ENCODE measurements around the gene NXT1.

NXT1 gene

DNA sequence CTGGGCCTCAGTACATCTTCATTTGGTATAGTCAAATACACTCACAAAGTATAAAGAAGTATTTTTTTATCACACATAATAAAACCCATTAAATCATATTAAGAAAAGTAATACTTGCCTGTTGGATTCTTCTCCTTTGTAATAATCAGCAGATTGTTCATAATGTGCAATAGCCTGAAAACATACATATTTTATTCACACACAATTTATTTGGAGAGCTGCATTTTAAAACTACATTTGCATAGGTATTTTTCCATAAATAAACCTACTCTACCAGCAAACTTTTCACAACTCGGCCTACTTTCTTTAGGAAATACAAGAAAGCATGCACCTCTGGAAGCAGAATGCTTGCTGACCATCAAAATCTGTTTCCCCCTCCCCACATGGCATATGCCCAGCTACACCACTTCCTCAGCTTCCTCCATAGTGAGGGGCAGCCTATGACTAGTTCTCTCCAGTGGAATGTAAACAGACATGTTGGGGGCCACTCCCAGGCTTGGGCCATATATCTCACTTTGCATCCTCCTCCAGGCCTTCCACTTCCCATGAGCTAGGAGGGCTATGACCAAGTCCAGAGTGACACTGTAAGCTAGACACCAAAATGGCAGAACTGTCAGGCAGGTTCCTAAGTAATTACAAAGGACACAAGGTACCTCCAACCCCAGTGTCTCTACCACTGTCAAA lies 39.6 kb downstream of the NXT1 start:
- Histone ChIP-seq H3K4me2 (ENCODE audit: insufficient read depth, low read length) (no peak overlapping the region), H3K36me3 (ENCODE audit: insufficient read depth, low read length) (peaks cover 69% of the 10 kb centered on the region), H3K79me2 (ENCODE audit: insufficient read depth, low read length) (peaks cover 3% of the 10 kb centered on the region; the same call in 1 of the 2 replicates), H3K27me3 (ENCODE audit: insufficient read depth, low read length, poor library complexity) (no peaks in the 10 kb centered on the region), H3K27ac (ENCODE audit: low read length) (no peak overlapping the region), H3K9ac (ENCODE audit: low read depth, low read length) (no peak overlapping the region), H4K20me1 (ENCODE audit: insufficient read depth, low read length) (peaks cover 7% of the 10 kb centered on the region; the same call in 1 of the 2 replicates), H3K4me1 (ENCODE audit: insufficient read depth, low read length) (no peaks in the 10 kb centered on the region), H3K9me3 (ENCODE audit: insufficient read depth, low read length, severe bottlenecking) (no peaks in the 10 kb centered on the region), H3K4me3 (ENCODE audit: low read depth in 1 of 2, low read length in 2 of 2) (no peak overlapping the region), H2AFZ (ENCODE audit: low read depth, low read length) (no peak overlapping the region)
- TF ChIP-seq EZH2 (IDR thresholded peaks at IDR 0.05; ENCODE audit: borderline replicate concordance, low read depth, low read length, severe bottlenecking): no peak
- TF ChIP-seq, protein P1, sequence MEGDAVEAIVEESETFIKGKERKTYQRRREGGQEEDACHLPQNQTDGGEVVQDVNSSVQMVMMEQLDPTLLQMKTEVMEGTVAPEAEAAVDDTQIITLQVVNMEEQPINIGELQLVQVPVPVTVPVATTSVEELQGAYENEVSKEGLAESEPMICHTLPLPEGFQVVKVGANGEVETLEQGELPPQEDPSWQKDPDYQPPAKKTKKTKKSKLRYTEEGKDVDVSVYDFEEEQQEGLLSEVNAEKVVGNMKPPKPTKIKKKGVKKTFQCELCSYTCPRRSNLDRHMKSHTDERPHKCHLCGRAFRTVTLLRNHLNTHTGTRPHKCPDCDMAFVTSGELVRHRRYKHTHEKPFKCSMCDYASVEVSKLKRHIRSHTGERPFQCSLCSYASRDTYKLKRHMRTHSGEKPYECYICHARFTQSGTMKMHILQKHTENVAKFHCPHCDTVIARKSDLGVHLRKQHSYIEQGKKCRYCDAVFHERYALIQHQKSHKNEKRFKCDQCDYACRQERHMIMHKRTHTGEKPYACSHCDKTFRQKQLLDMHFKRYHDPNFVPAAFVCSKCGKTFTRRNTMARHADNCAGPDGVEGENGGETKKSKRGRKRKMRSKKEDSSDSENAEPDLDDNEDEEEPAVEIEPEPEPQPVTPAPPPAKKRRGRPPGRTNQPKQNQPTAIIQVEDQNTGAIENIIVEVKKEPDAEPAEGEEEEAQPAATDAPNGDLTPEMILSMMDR (IDR thresholded peaks at IDR 0.05; ENCODE audit: borderline replicate concordance, extremely low read depth, low read length, poor library complexity, severe bottlenecking): no peak
- DNase-seq (no peak), ATAC-seq (ENCODE audit: insufficient read depth, low read depth) (no peak)

DNA sequence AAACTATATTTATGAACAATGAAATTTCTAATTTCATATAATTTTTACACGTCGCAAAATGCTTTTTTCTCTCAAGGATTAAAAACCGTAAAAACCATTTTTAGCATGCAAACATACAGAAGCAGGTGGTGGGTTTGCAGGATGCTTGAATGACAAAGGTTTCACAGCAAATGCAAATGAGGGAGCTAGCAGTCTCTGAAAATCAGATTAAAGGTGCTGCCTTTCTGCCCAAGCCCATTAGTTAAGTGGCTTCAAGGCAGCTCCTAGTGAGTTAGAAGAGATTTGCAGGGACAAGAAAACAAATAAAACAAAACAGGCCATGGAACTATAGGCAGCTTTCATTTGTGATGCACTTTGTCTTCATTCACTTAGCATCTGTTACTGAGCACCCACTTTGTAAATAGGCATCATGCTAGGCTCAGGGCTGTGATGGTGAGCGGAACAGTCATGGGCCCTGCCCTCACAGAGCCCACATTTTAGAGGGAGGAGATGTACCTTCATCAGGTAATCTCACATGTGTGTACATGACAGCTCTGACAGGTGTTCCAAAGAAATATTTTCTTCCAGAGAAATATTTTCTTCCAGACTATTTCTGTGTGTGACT lies 41.2 kb downstream of the NXT1 start:
- TF ChIP-seq EZH2 (IDR thresholded peaks at IDR 0.05; ENCODE audit: borderline replicate concordance, low read depth, low read length, severe bottlenecking): no peak
- TF ChIP-seq, protein P1 (IDR thresholded peaks at IDR 0.05; ENCODE audit: borderline replicate concordance, extremely low read depth, low read length, poor library complexity, severe bottlenecking): no peak
- no peak for ATAC-seq (ENCODE audit: insufficient read depth, low read depth)
- Histone ChIP-seq H2AFZ (ENCODE audit: low read depth, low read length) (no peak overlapping the region), H3K4me1 (ENCODE audit: insufficient read depth, low read length) (no peaks in the 10 kb centered on the region), H3K4me3 (ENCODE audit: low read depth in 1 of 2, low read length in 2 of 2) (no peak overlapping the region), H4K20me1 (ENCODE audit: insufficient read depth, low read length) (peaks cover 7% of the 10 kb centered on the region; the same call in 1 of the 2 replicates), H3K36me3 (ENCODE audit: insufficient read depth, low read length) (peaks cover 70% of the 10 kb centered on the region), H3K27me3 (ENCODE audit: insufficient read depth, low read length, poor library complexity) (no peaks in the 10 kb centered on the region), H3K9me3 (ENCODE audit: insufficient read depth, low read length, severe bottlenecking) (no peaks in the 10 kb centered on the region), H3K4me2 (ENCODE audit: insufficient read depth, low read length) (no peak overlapping the region), H3K27ac (ENCODE audit: low read length) (no peak overlapping the region), H3K79me2 (ENCODE audit: insufficient read depth, low read length) (no peaks in the 10 kb centered on the region; the same call in 1 of the 2 replicates), H3K9ac (ENCODE audit: low read depth, low read length) (no peak overlapping the region)
- DNase-seq: no peak

DNA sequence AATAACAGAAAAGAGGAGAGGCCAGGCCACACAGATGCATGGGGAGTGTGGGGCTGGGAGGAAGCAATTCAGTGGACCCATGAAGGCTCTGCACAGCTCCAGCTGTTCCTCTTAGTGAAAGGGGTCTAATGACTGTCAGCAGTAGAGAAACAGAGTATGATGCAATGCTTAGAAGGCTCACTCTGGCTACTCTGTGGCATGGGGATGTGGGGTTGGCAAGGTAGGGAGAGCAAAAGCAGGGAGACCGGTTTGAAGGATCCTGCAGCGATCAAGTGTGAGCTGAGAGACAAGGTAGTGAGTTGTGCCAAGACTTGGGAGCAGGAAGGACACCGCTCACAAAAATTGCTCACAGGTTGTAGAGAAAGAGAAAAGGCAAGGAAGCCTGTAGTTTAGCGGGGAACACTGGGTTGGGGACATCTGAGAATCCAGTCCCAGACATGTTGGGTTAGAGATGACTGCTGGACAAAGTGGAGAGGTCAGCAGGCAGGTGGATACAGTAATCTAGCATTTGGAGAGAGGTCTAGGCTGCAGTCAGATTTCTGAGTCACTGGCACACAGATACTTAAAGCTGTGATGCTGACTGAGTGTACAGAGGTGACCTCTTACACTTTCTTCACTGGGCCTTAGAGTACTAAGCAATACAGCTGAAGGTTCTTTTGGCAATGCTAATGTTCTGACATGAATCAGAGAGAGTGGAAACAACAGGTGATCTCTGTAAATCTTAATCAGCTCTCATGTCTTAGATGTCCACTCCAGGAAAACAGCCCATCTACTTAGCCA lies 43.6 kb downstream of the NXT1 start:
- Histone ChIP-seq H4K20me1 (ENCODE audit: insufficient read depth, low read length) (peaks cover 10% of the 10 kb centered on the region; the same call in 1 of the 2 replicates), H2AFZ (ENCODE audit: low read depth, low read length) (no peak overlapping the region), H3K27ac (ENCODE audit: low read length) (no peak overlapping the region), H3K4me1 (ENCODE audit: insufficient read depth, low read length) (no peaks in the 10 kb centered on the region), H3K36me3 (ENCODE audit: insufficient read depth, low read length) (peaks cover 60% of the 10 kb centered on the region), H3K9ac (ENCODE audit: low read depth, low read length) (no peak overlapping the region), H3K4me3 (ENCODE audit: low read depth in 1 of 2, low read length in 2 of 2) (no peak overlapping the region), H3K4me2 (ENCODE audit: insufficient read depth, low read length) (no peak overlapping the region), H3K79me2 (ENCODE audit: insufficient read depth, low read length) (no peaks in the 10 kb centered on the region; the same call in 1 of the 2 replicates), H3K9me3 (ENCODE audit: insufficient read depth, low read length, severe bottlenecking) (no peaks in the 10 kb centered on the region), H3K27me3 (ENCODE audit: insufficient read depth, low read length, poor library complexity) (no peaks in the 10 kb centered on the region)
- ATAC-seq (ENCODE audit: insufficient read depth, low read depth) (no peak), DNase-seq (no peak)
- TF ChIP-seq EZH2 (IDR thresholded peaks at IDR 0.05; ENCODE audit: borderline replicate concordance, low read depth, low read length, severe bottlenecking): no peak
- TF ChIP-seq, protein P1 (IDR thresholded peaks at IDR 0.05; ENCODE audit: borderline replicate concordance, extremely low read depth, low read length, poor library complexity, severe bottlenecking): no peak

Measured in DND-41 (cell line).